Activated B cell treated with CpG ODN at 0.5 μM for 24 hours (primary cell): ENCODE results near the gene OTOP2. TPM values are rescaled to one million over a fixed set of nuclear protein-coding genes. Genes with fewer than 3 reads are reported as not detected.
A peak's percentile ranks its signal among the peaks of the same experiment; 100 is the strongest.

Experiments
- ATAC-seq: fragments of 200-7000 bp; cut with Tn5 transposase; one replicate; pipeline ENCODE4 v1.10.0; 2021; ENCODE audit warnings: low read depth, mild to moderate bottlenecking, moderate library complexity
- CTCF ChIA-PET: fragments of 350-600 bp; sonication (Branson Sonifier 250); formaldehyde crosslinking; loops from one replicate; lab custom pipeline; 2021; ENCODE audit warnings: antibody characterized with exemption; lab: Charles Lee
- POLR2A ChIA-PET: fragments of 350-600 bp; sonication (Branson Sonifier 250); formaldehyde crosslinking; loops from one replicate; lab custom pipeline; 2021; ENCODE audit warnings: antibody characterized with exemption; lab: Charles Lee
- DNase-seq: peaks from one replicate; pipeline ENCODE4 v3.0.0; 2022
- H3K27ac Mint-ChIP-seq: one replicate; pipeline ENCODE4 v1.8.0; 2020; ENCODE audit warnings: mixed read lengths
- H3K27me3 Mint-ChIP-seq: one replicate; pipeline ENCODE4 v1.8.0; 2021; ENCODE audit warnings: mixed read lengths
- H3K36me3 Mint-ChIP-seq: one replicate; pipeline ENCODE4 v1.8.0; 2021; ENCODE audit warnings: low read depth, mixed read lengths
- H3K4me1 Mint-ChIP-seq: one replicate; pipeline ENCODE4 v1.8.0; 2021; ENCODE audit warnings: mixed read lengths
- H3K4me3 Mint-ChIP-seq: one replicate; pipeline ENCODE4 v1.8.0; 2020; ENCODE audit warnings: mild to moderate bottlenecking, mixed read lengths
- H3K9me3 Mint-ChIP-seq: one replicate; pipeline ENCODE4 v1.8.0; 2020; ENCODE audit warnings: mixed read lengths
- intact Hi-C: fragments of 100-400 bp; cut with micrococcal nuclease; formaldehyde crosslinking; loops from one replicate; pipeline ENCODE4 v1.15.1; 2024
- total RNA-seq: library from RNA; stranded (reverse); gene quantifications from 2 replicates; pipeline ENCODE4 v1.2.3, GENCODE V29; 2022
- TF ChIP-seq, protein P1 (sequence below): fragments of 200-600 bp; IDR thresholded peaks from one replicate; pipeline ENCODE4 v1.8.0; 2022; ENCODE audit warnings: antibody characterized with exemption, mild to moderate bottlenecking

OTOP2 gene
- total RNA-seq, 1 donor from 2014 or later = not detected

DNA sequence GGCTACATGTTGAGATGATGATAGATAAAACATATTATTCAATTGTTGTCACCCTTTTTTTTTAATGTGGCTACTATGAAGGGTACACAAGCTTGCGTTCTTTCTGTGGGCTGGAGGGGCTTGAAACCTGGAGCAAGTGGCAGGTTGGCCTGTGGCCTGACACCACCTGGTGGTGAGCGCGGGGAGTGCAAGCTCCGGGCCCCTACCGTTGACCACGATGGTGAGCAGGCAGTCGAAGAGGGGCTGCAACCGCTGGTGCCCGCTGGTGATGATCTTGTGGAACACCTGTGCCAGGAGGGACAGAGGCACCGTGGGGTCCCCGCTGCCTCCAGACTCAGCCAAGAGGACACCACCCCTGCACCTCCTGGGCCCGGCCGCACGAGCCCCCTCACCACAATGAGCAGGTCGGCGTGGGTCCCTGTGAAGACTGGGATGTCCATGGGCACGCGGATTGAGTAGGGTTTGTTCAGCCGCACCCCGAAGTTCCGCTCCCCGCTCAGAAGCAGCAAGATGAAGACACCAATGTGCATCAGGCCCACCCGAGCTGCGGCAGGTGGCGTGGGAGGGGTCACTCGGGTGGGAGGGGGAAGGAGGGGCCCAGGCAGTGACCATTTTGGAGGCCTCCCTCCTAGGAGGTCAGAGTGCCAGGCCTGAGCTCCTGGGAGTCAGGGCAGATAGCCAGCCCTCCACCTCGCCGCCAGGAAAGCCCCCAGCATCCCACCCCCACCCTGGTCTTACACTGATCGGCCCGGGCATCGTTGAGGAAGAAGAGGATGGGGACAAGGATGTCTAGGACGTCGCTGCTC lies 34.1 kb downstream of the OTOP2 start:
- H3K36me3 Mint-ChIP-seq = no peaks in the 10 kb centered on the region
- intact Hi-C loops = loop anchor here (1.0 to 5.0 kb wide), 3 partner anchors 35 to 301 kb away; partner anchors contain the start of gene USH1G
- peak; percentile 80 for DNase-seq
- ChIA-PET CTCF (interaction anchor here (0.7 to 1.7 kb wide), 19 partner anchors 11 to 454 kb away, joined by 3 to 13 read pairs (median 3); partner anchors contain the start of genes CD300H, HID1, NUP85 and OTOP2), POLR2A (interaction anchor here (1.1 kb wide), 1 partner anchor 246 kb away, joined by 5 read pairs; no protein-coding TSS in a partner anchor)
- peak; percentile 83 for ATAC-seq
- no peak overlapping the region for H3K4me3 Mint-ChIP-seq
- H3K9me3 Mint-ChIP-seq = no peaks in the 10 kb centered on the region
- H3K4me1 Mint-ChIP-seq = peaks cover 9% of the 10 kb centered on the region
- TF ChIP-seq, protein P1, sequence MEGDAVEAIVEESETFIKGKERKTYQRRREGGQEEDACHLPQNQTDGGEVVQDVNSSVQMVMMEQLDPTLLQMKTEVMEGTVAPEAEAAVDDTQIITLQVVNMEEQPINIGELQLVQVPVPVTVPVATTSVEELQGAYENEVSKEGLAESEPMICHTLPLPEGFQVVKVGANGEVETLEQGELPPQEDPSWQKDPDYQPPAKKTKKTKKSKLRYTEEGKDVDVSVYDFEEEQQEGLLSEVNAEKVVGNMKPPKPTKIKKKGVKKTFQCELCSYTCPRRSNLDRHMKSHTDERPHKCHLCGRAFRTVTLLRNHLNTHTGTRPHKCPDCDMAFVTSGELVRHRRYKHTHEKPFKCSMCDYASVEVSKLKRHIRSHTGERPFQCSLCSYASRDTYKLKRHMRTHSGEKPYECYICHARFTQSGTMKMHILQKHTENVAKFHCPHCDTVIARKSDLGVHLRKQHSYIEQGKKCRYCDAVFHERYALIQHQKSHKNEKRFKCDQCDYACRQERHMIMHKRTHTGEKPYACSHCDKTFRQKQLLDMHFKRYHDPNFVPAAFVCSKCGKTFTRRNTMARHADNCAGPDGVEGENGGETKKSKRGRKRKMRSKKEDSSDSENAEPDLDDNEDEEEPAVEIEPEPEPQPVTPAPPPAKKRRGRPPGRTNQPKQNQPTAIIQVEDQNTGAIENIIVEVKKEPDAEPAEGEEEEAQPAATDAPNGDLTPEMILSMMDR = peak; percentile 31
- H3K27ac Mint-ChIP-seq = no peak overlapping the region
- H3K27me3 Mint-ChIP-seq = peaks cover 6% of the 10 kb centered on the region

- intact Hi-C loops = loop anchor here (2.0 to 5.0 kb wide), 2 partner anchors 87 to 303 kb away; partner anchors contain the start of genes ATP5PD and KCTD2
- Mint-ChIP-seq H3K36me3 (no peaks in the 10 kb centered on the region), H3K27ac (no peak overlapping the region), H3K4me1 (peaks cover 9% of the 10 kb centered on the region), H3K27me3 (peaks cover 4% of the 10 kb centered on the region), H3K4me3 (no peak overlapping the region), H3K9me3 (no peaks in the 10 kb centered on the region)
- TF ChIP-seq, protein P1 = no peak
- ChIA-PET POLR2A (interaction anchor here (0.7 to 1.9 kb wide), 2 partner anchors 53 to 211 kb away, joined by 3 to 15 read pairs; partner anchors contain the start of gene MRPL58), CTCF (interaction anchor here (0.6 to 3.8 kb wide), 18 partner anchors 10 to 311 kb away, joined by 3 to 78 read pairs (median 7); partner anchors contain the start of genes ARMC7, HID1, MIF4GD and MRPL58)
- DNase-seq = no peak
- ATAC-seq = no peak
Measured at GRCh38 chr17:74959826-74960515, 35.9 kb downstream of the OTOP2 start.

DNA sequence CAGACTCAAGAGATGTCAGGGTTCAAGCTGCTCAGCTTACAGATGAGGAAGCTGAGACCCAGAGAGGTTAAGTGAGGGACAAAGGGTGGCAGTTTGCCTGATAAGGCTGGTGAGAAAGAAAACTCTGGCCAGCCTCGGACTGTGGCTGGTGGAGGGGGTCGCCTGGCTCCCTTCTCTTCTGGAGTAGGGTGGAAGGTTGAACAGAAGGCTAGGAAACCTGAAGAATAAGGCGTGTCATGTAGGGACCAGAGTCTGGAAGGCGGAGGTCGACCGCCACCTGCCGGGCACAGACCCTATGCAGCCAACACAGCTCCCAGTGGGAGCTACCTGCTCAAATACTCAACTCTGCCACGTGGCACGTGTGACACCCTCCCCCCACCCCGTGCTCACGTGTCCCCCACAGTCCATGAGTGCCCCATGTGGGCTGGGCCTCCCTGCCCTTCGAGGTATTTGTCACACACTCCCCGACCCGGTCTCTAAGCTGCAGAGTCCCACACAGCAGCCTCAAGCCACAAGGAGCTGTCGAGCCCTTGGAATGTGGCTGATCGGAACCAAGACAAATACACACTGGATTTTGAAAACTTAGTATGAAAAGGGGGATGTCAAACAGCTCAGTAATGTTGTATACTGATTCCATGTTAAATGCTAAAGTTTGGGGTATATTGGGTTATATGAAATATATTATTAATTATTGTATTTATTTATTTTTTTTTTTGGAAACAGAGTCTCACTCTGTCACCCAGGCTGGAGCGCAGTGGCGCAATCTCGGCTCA lies 36.7 kb downstream of the OTOP2 start:
- TF ChIP-seq, protein P1 = no peak
- Mint-ChIP-seq H3K27me3 (peaks cover 4% of the 10 kb centered on the region), H3K9me3 (no peaks in the 10 kb centered on the region), H3K4me3 (no peak overlapping the region), H3K27ac (no peak overlapping the region), H3K4me1 (peaks cover 9% of the 10 kb centered on the region), H3K36me3 (no peaks in the 10 kb centered on the region)
- ATAC-seq (peak; percentile 50), DNase-seq (peak; percentile 34)
- intact Hi-C loops = loop anchor here (1.0 to 2.0 kb wide), 8 partner anchors 52 to 452 kb away; partner anchors contain the start of genes ATP5PD, KCTD2 and MRPL58
- POLR2A ChIA-PET = interaction anchor here (0.5 to 2.0 kb wide), 14 partner anchors 12 to 523 kb away, joined by 3 to 15 read pairs (median 5); partner anchors contain the start of genes ARMC7, ATP5PD, HID1 and KCTD2
- CTCF ChIA-PET = interaction anchor here (0.6 to 3.8 kb wide), 43 partner anchors 9 to 452 kb away, joined by 3 to 78 read pairs (median 4); partner anchors contain the start of genes ARMC7, ATP5PD, CDR2L and HID1

DNA sequence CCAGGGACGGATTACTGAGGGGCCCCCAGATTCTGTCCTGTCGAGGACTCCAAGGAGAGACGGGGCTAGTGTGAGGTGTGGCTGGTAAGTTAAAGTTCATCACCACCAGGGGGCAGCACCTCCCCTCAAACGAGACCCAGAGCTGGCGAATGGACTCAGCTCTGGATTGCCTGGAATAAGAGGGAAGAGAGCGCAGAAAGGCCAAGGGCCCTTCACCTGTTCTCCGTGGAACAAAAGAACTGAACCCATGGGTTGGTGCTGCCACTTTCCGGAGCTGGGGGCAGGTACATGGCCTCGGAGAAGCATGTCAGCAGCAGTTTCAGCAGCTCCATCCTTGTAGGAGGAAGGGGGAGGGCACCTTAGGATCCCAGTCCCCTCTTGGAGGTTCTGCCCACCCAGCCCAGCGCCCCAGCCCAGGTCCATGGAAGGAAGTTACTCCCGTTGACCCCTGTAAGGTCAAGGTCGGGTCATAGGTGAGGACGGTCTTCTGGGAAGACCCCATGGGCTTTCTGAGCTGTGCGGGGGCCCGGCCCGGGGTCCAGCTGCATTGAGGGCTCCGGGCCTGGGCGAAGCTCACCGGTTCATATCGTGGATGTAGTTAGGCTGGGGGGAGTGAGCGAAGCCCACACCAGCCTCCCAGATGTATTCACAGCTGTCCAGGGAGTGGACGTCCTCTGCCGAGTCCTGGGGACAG lies 37.7 kb downstream of the OTOP2 start:
- ChIA-PET POLR2A (interaction anchor here (0.5 to 2.0 kb wide), 16 partner anchors 11 to 524 kb away, joined by 3 to 15 read pairs (median 5); partner anchors contain the start of genes ARMC7, ATP5PD, HID1 and KCTD2), CTCF (interaction anchor here (0.8 to 3.8 kb wide), 45 partner anchors 11 to 786 kb away, joined by 3 to 78 read pairs (median 4); partner anchors contain the start of genes ARMC7, ATP5PD, CDR2L and HID1)
- H3K27me3 Mint-ChIP-seq = peaks cover 4% of the 10 kb centered on the region
- no peaks in the 10 kb centered on the region for H3K9me3 Mint-ChIP-seq
- no peak overlapping the region for H3K4me3 Mint-ChIP-seq
- no peaks in the 10 kb centered on the region for H3K36me3 Mint-ChIP-seq
- H3K27ac Mint-ChIP-seq = no peak overlapping the region
- peak; percentile 71 for DNase-seq
- TF ChIP-seq, protein P1 = peak; percentile 58
- ATAC-seq = peak; percentile 69
- intact Hi-C loops = loop anchor here (1.0 to 2.0 kb wide), 8 partner anchors 50 to 450 kb away; partner anchors contain the start of genes ATP5PD, KCTD2 and MRPL58
- H3K4me1 Mint-ChIP-seq = peaks cover 9% of the 10 kb centered on the region
